ENCODE data around the gene HOXA5. TPM values are rescaled to one million over a fixed set of nuclear protein-coding genes. Genes with fewer than 3 reads are reported as not detected.

HOXA5 gene
- total RNA-seq, 4 donors from 2014 or later = 18.3 to 89.8 (median 31.6) TPM

DNA sequence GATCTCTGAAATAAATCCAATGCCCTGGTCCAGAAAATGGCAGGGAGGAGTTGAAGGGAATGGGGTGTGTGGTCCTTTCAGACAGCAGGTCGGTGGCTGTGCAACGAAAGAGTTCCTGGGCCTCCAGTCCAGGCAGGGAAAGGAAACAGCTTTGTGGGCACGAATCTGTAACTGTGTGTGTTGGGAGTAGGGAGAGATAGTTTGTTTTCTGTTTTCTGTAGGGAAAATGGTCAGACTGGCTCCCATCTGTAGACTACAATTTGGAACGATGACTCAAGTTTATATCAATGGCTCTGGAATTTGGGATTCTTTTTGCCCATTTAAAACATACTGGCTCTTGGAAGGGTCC lies 24.4 kb upstream of the HOXA5 start:
- 3 to 14% methylated on average over 4 of the region's 4 CpGs for WGBS, 2 donors (ENCODE audit: low coverage in 1 of 2)
- DNase-seq = no peak
- peak overlapping the region; percentile 95 to 99 (median 98) for H3K27ac ChIP-seq
- no peak for TF ChIP-seq POLR2AphosphoS5 (IDR thresholded peaks at IDR 0.05)
- no peak for TF ChIP-seq POLR2A (IDR thresholded peaks at IDR 0.05)
- H3K36me3 ChIP-seq = no peaks in the 10 kb centered on the region
- in situ Hi-C loops (cut with MboI; ENCODE audit: low pct_ligation_motif_present in 1 of 4, low pct_unique_long_range_greater_than_20kb in 1 of 4, low sequenced_read_pairs in 3 of 4) (loop anchor here in 3 of 4 donors (25.0 kb wide), 3 partner anchors 806 to 1306 kb away; no protein-coding TSS in a partner anchor), intact Hi-C loops (cut with DNase I; ENCODE audit: low total_unique reads) (loop anchor here (10.0 kb wide), 1 partner anchor 1313 kb away; no protein-coding TSS in a partner anchor)
- no peaks in the 10 kb centered on the region for H3K9me3 ChIP-seq
- peaks cover 0 to 29% (median 13%) of the 10 kb centered on the region in 4 donors for H3K4me1 ChIP-seq
- peak overlapping the region; percentile 3 to 67 (median 60) for H3K4me3 ChIP-seq
- peaks cover 44% of the 10 kb centered on the region for H3K27me3 ChIP-seq

DNA sequence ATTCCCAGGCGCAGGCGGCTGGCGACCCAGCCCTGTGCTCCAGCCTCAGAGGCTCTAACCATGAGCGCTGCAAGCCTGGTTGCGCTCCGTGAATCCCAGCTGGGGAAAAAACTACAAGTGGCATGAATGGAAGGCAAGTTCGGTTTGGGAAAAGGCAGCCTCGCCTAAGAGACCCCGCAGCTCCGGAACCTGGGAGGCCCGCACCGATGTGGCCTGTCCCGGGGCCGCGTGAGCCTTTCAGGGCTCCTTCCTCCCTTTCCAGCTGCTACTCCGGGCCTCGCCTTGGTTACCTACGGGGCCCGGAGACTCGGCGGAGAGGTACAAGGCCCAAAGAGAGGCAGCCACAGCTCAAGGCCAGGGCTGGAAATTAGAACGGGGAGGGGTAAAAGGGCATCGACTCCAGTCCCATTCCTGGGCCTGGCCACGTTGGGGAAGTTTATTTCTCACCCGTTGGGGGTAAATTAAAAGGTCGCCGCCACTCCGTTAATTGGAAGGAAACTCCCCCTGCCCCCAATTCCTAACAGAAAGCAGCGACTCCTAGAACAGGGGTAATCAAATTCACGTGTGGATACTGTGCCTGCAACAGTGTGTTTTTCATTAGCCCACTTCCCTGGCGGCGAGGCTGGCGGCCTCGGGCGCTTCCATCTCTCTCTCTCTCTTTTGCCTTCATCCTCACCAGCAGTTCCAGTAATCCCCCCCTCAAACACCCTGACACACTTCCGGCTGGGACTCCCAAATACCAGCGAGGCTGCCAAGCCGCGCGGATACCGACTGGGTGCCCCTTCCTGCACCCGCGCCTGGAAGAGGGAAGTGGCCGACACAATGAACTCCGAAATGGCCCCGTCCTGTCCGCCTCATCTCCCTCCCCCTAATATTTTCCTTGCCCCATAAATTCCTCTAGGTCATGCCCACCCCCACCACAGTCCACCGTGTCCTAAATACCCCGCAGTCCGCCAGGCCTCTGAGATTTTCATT lies 23.3 kb upstream of the HOXA5 start:
- H3K4me1 ChIP-seq = peaks cover 0 to 27% (median 16%) of the 10 kb centered on the region in 4 donors
- peak overlapping the region; percentile 95 to 99 (median 98) for H3K27ac ChIP-seq
- H3K36me3 ChIP-seq = no peaks in the 10 kb centered on the region
- H3K4me3 ChIP-seq = peak overlapping the region; percentile 58 to 82 (median 64)
- 7 to 9% methylated on average over 19 to 50 of the region's 50 CpGs for WGBS, 2 donors (ENCODE audit: low coverage in 1 of 2)
- intact Hi-C loops (cut with DNase I; ENCODE audit: low total_unique reads) (loop anchor here (10.0 kb wide), 1 partner anchor 1312 kb away; no protein-coding TSS in a partner anchor), in situ Hi-C loops (cut with MboI; ENCODE audit: low pct_ligation_motif_present in 1 of 4, low pct_unique_long_range_greater_than_20kb in 1 of 4, low sequenced_read_pairs in 3 of 4) (loop anchor here in 3 of 4 donors (25.0 kb wide), 3 partner anchors 805 to 1305 kb away; no protein-coding TSS in a partner anchor)
- no peaks in the 10 kb centered on the region for H3K9me3 ChIP-seq
- DNase-seq = no peak
- H3K27me3 ChIP-seq = peaks cover 34% of the 10 kb centered on the region
- TF ChIP-seq POLR2AphosphoS5 (IDR thresholded peaks at IDR 0.05) = peak in 2 of 3 donors; percentile 5 to 40
- TF ChIP-seq, protein P1, sequence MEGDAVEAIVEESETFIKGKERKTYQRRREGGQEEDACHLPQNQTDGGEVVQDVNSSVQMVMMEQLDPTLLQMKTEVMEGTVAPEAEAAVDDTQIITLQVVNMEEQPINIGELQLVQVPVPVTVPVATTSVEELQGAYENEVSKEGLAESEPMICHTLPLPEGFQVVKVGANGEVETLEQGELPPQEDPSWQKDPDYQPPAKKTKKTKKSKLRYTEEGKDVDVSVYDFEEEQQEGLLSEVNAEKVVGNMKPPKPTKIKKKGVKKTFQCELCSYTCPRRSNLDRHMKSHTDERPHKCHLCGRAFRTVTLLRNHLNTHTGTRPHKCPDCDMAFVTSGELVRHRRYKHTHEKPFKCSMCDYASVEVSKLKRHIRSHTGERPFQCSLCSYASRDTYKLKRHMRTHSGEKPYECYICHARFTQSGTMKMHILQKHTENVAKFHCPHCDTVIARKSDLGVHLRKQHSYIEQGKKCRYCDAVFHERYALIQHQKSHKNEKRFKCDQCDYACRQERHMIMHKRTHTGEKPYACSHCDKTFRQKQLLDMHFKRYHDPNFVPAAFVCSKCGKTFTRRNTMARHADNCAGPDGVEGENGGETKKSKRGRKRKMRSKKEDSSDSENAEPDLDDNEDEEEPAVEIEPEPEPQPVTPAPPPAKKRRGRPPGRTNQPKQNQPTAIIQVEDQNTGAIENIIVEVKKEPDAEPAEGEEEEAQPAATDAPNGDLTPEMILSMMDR (IDR thresholded peaks at IDR 0.05) = no peak

DNA sequence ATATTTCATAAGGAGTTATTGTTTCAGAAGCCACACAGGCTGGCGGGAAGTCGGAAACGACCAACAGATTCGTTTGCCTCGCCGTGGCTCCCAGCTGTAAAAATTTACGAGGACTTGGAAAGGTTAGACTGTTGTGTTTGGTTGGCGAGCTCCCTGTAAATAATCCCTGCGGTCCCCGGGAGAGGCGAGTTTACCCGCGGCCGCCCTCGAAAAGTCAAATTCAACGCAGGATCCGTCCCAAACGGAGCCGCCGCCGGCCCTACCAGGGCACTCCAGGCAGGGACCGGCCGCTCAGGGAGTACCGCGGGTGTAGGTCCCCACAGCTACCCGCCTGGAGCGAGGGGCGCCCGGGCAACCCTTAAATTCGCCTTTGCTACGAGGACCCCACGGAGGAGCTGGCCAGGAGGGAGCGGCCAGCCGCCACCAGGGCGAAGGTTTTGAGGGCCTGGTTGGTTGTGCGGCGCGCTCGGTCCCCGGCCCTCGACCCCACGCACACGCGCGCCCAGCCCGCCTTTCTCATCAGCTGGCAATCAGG lies 22.6 kb upstream of the HOXA5 start:
- intact Hi-C loops (cut with DNase I; ENCODE audit: low total_unique reads) (loop anchor here (10.0 kb wide), 1 partner anchor 1311 kb away; no protein-coding TSS in a partner anchor), in situ Hi-C loops (cut with MboI; ENCODE audit: low pct_ligation_motif_present in 1 of 4, low pct_unique_long_range_greater_than_20kb in 1 of 4, low sequenced_read_pairs in 3 of 4) (loop anchor here in 3 of 4 donors (25.0 kb wide), 3 partner anchors 804 to 1304 kb away; no protein-coding TSS in a partner anchor)
- Histone ChIP-seq H3K4me1 (peaks cover 0 to 30% (median 23%) of the 10 kb centered on the region in 4 donors), H3K4me3 (peak overlapping the region; percentile 58 to 82 (median 64)), H3K36me3 (no peaks in the 10 kb centered on the region), H3K9me3 (no peaks in the 10 kb centered on the region), H3K27me3 (peaks cover 29% of the 10 kb centered on the region), H3K27ac (peak overlapping the region; percentile 95 to 99 (median 98))
- TF ChIP-seq POLR2AphosphoS5 (IDR thresholded peaks at IDR 0.05) (peak; percentile 40 to 82 (median 62)), POLR2A (IDR thresholded peaks at IDR 0.05) (peak; percentile 79), EP300 (IDR thresholded peaks at IDR 0.05; ENCODE audit: low read depth) (no peak)
- TF ChIP-seq, protein P1 (IDR thresholded peaks at IDR 0.05) = no peak
- 0 to 13% methylated on average over 5 to 45 of the region's 46 CpGs for WGBS, 2 donors (ENCODE audit: low coverage in 1 of 2)
- DNase-seq = no peak

DNA sequence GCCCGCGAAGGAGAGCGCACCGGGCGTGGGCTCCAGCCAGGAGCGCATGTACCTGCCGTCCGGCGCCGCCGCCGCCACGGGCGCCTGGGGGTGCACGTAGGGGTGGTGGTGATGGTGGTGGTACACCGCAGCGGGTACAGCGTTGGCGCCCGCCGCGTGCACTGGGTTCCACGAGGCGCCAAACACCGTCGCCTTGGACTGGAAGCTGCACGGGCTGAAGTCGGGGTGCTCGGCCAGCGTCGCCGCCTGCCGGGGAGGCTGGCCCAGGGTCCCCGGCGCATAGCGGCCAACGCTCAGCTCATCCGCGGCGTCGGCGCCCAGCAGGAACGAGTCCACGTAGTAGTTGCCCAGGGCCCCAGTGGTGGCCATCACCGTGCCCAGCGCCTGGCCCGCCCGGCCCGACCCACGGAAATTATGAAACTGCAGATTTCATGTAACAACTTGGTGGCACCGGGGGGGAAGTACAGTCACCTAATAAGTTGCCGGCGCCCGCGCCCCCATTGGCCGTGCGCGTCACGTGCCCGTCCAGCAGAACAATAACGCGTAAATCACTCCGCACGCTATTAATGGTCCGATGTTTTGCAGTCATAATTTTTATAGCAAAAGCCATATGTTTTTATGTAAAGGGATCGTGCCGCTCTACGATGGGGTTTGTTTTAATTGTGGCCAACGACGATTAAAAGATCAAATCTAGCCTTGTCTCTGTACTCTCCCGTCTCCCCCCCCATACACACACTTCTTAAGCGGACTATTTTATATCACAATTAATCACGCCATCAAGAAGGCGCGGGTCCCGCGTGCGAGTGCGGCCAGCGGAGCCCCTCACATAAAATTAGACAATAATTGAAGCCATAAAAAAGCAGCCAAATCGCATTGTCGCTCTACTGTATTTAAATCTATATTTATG lies 21.9 kb upstream of the HOXA5 start, which contains the start of gene HOXA9:
Gene HOXA9, minus strand, starts transcription at position 449 of the 907 bp plus-strand sequence. Its CDS starts 80 bp downstream, at position 369.
- DNase-seq = peak; percentile 87
- WGBS, 2 donors (ENCODE audit: low coverage in 1 of 2) = 11 to 14% methylated on average over 15 to 79 of the region's 82 CpGs
- H3K4me1 ChIP-seq = peaks cover 1 to 33% (median 24%) of the 10 kb centered on the region in 4 donors
- peak within 1 kb of the TSS; percentile 95 to 99 (median 98) for H3K27ac ChIP-seq
- H3K36me3 ChIP-seq = no peaks in the 10 kb centered on the region
- H3K9me3 ChIP-seq = no peaks in the 10 kb centered on the region
- peaks cover 27% of the 10 kb centered on the region for H3K27me3 ChIP-seq
- intact Hi-C loops (cut with DNase I; ENCODE audit: low total_unique reads) = loop anchor here (10.0 kb wide), 1 partner anchor 1311 kb away; no protein-coding TSS in a partner anchor
- in situ Hi-C loops (cut with MboI; ENCODE audit: low pct_ligation_motif_present in 1 of 4, low pct_unique_long_range_greater_than_20kb in 1 of 4, low sequenced_read_pairs in 3 of 4) = loop anchor here in 3 of 4 donors (25.0 kb wide), 3 partner anchors 803 to 1303 kb away; no protein-coding TSS in a partner anchor
- H3K4me3 ChIP-seq = peak within 1 kb of the TSS; percentile 58 to 82 (median 64)
- TF ChIP-seq POLR2A (IDR thresholded peaks at IDR 0.05) (peak; percentile 77), EP300 (IDR thresholded peaks at IDR 0.05; ENCODE audit: low read depth) (no peak), POLR2AphosphoS5 (IDR thresholded peaks at IDR 0.05) (peak; percentile 86 to 94 (median 89))
- TF ChIP-seq, protein P1 (IDR thresholded peaks at IDR 0.05) = peak in 4 of 5 experiments; percentile 7 to 37 (median 18)
